ENCODE results near the gene NPC1L1. TPM values are rescaled to one million over a fixed set of nuclear protein-coding genes. Genes with fewer than 3 reads are reported as not detected.

NPC1L1 gene
- total RNA-seq, 1 donor from 2014 or later = not detected

GRCh38 chr7:44539669-44540506 is 1.2 kb downstream of the NPC1L1 start:
- DNase-seq = no peak
- intact Hi-C loops (cut with micrococcal nuclease) = no loop called here
- no peak for ATAC-seq

- ATAC-seq (no peak), DNase-seq (no peak)
- intact Hi-C loops (cut with micrococcal nuclease) = no loop called here
These were observed 2.1 kb downstream of the NPC1L1 start for GRCh38 chr7:44538798-44539668.

- intact Hi-C loops (cut with micrococcal nuclease) = no loop called here
- DNase-seq (no peak), ATAC-seq (no peak)
These were observed 2.9 kb downstream of the NPC1L1 start for GRCh38 chr7:44538093-44538797.

GRCh38 chr7:44537442-44537841 is 3.7 kb downstream of the NPC1L1 start:
- intact Hi-C loops (cut with micrococcal nuclease) = no loop called here
- ATAC-seq = no peak
- no peak for DNase-seq

- intact Hi-C loops (cut with micrococcal nuclease) = no loop called here
- no peak for ATAC-seq
- no peak for DNase-seq
These were observed 5.0 kb downstream of the NPC1L1 start for GRCh38 chr7:44536090-44536489.

- ATAC-seq (no peak), DNase-seq (no peak)
- intact Hi-C loops (cut with micrococcal nuclease) = no loop called here
These were observed 5.6 kb downstream of the NPC1L1 start for GRCh38 chr7:44535348-44536064.

GRCh38 chr7:44534501-44534900 is 6.6 kb downstream of the NPC1L1 start:
- intact Hi-C loops (cut with micrococcal nuclease) = no loop called here
- no peak for DNase-seq
- ATAC-seq = peak; percentile 54

- no peak for ATAC-seq
- intact Hi-C loops (cut with micrococcal nuclease) = no loop called here
These were observed 7.0 kb downstream of the NPC1L1 start for GRCh38 chr7:44534087-44534486.

GRCh38 chr7:44533301-44534055 is 7.7 kb downstream of the NPC1L1 start:
- peak; percentile 40 for DNase-seq
- ATAC-seq = peak; percentile 51
- intact Hi-C loops (cut with micrococcal nuclease) = no loop called here

More at GRCh38 chr7:44534087-44534486, 7.0 kb downstream of the NPC1L1 start:
- DNase-seq = no peak

GRCh38 chr7:44531421-44532380 is 9.4 kb downstream of the NPC1L1 start:
- intact Hi-C loops (cut with micrococcal nuclease) = no loop called here
- no peak for ATAC-seq
- DNase-seq = no peak

- intact Hi-C loops (cut with micrococcal nuclease) = no loop called here
- DNase-seq (no peak), ATAC-seq (no peak)
These were observed 10.1 kb downstream of the NPC1L1 start for GRCh38 chr7:44530990-44531389.

- intact Hi-C loops (cut with micrococcal nuclease) = no loop called here
- ATAC-seq (no peak), DNase-seq (no peak)
These were observed 16.2 kb downstream of the NPC1L1 start for GRCh38 chr7:44524811-44525388.

GRCh38 chr7:44522315-44522714 is 18.8 kb downstream of the NPC1L1 start:
- DNase-seq (no peak), ATAC-seq (no peak)
- intact Hi-C loops (cut with micrococcal nuclease) = no loop called here

- intact Hi-C loops (cut with micrococcal nuclease) = no loop called here
- DNase-seq (no peak), ATAC-seq (no peak)
These were observed 19.6 kb downstream of the NPC1L1 start for GRCh38 chr7:44521347-44522095.

- ATAC-seq (no peak), DNase-seq (no peak)
- intact Hi-C loops (cut with micrococcal nuclease) = no loop called here
These were observed 20.6 kb downstream of the NPC1L1 start for GRCh38 chr7:44520574-44520973.

GRCh38 chr7:44519546-44519945 is 21.6 kb downstream of the NPC1L1 start:
- DNase-seq = no peak
- intact Hi-C loops (cut with micrococcal nuclease) = no loop called here
- ATAC-seq = no peak
